MCF 10A (cell line): ENCODE results near the gene TMEM217. TPM values are rescaled to one million over a fixed set of nuclear protein-coding genes. Genes with fewer than 3 reads are reported as not detected.

Experiments used
- BruUV-seq: library from RNA; stranded (reverse); fragments of 400-500 nt; replicated peaks from 2 replicates; lab custom pipeline; 2021; lab: Mats Ljungman, UMichigan
- CTCF ChIA-PET: fragments of 300-600 bp; sonication (Branson Sonifier 250); formaldehyde crosslinking; extraction: SDS; loops from one replicate; lab custom pipeline; 2021; ENCODE audit warnings: antibody characterized with exemption, inconsistent platforms; lab: Yijun Ruan, JAX
- POLR2A ChIA-PET: fragments of 300-600, 350-650 bp; sonication (Branson Sonifier 250); formaldehyde crosslinking; extraction: SDS; loops from one replicate; lab custom pipeline; 2020; ENCODE audit warnings: antibody characterized with exemption, inconsistent platforms; lab: Yijun Ruan, JAX
- DNase-seq: peaks from one replicate; pipeline ENCODE4 v3.0.0-alpha.2; 2018; ENCODE audit not compliant: unreplicated experiment
- H3K27ac Mint-ChIP-seq: one replicate; pipeline ENCODE4 v1.8.0; 2022; ENCODE audit warnings: mild to moderate bottlenecking, low read depth, mixed read lengths; ENCODE audit not compliant: unreplicated experiment
- H3K27me3 Mint-ChIP-seq: one replicate; pipeline ENCODE4 v1.8.0; 2022; ENCODE audit warnings: mixed read lengths; ENCODE audit not compliant: insufficient read depth, unreplicated experiment
- H3K36me3 Mint-ChIP-seq: one replicate; pipeline ENCODE4 v1.8.0; 2022; ENCODE audit warnings: mild to moderate bottlenecking, moderate library complexity, mixed read lengths; ENCODE audit not compliant: insufficient read depth, unreplicated experiment
- H3K4me1 Mint-ChIP-seq: one replicate; pipeline ENCODE4 v1.8.0; 2022; ENCODE audit warnings: mixed read lengths; ENCODE audit not compliant: insufficient read depth, unreplicated experiment
- H3K4me3 Mint-ChIP-seq: one replicate; pipeline ENCODE4 v1.8.0; 2022; ENCODE audit warnings: mild to moderate bottlenecking, moderate library complexity, mixed read lengths; ENCODE audit not compliant: unreplicated experiment
- H3K9me3 Mint-ChIP-seq: one replicate; pipeline ENCODE4 v1.8.0; 2022; ENCODE audit warnings: mixed read lengths; ENCODE audit not compliant: unreplicated experiment
- intact Hi-C: fragments of 100-400 bp; cut with micrococcal nuclease; formaldehyde crosslinking; loops from 2 replicates; pipeline ENCODE4 v1.14.1; 2022
- total RNA-seq: library from RNA; stranded (reverse); gene quantifications from 2 replicates; pipeline ENCODE4 v1.2.3, GENCODE V29; 2022
- TF ChIP-seq, protein P1 (sequence below): fragments of 200-600 bp; IDR thresholded peaks from one replicate; pipeline ENCODE4 v1.8.0; 2022; ENCODE audit warnings: antibody characterized with exemption, mild to moderate bottlenecking; ENCODE audit not compliant: unreplicated experiment

The TMEM217 gene
- total RNA-seq, 1 experiment from 2014 or later, result 3.2 TPM

DNA sequence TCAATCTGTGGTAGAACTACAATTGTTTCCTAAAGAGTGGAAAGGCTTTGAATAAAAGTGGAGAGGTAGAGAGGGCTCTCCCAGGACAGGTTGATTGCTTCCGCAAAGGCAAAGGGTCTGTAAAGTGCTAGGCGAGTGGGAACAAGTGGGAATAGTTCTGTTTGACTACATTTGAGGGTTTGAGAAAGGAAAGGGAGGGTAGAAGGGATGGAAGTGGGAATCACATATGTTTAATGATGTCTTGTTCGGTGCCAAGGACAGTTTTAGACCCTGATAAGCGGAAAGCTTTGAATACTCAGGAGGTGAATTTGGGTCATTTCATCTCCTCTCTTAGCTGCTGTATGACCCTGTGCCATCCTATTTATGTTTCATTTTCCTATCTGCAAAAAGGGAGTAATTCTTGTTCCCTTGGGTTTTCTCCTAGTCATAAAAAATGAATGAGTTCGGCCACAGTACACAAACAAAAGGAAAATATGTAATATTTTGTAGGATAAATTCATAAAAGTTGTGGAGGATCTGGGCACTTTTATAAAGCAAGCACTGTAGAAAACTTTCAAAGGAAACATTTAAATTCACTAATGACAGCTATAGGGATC lies 89.7 kb downstream of the TMEM217 start:
- Mint-ChIP-seq H3K4me3 (no peak overlapping the region), H3K9me3 (no peaks in the 10 kb centered on the region), H3K27me3 (no peaks in the 10 kb centered on the region), H3K4me1 (peaks cover 10% of the 10 kb centered on the region), H3K36me3 (peaks cover 10% of the 10 kb centered on the region), H3K27ac (no peak overlapping the region)
- BruUV-seq, result no TSS peak
- TF ChIP-seq, protein P1, sequence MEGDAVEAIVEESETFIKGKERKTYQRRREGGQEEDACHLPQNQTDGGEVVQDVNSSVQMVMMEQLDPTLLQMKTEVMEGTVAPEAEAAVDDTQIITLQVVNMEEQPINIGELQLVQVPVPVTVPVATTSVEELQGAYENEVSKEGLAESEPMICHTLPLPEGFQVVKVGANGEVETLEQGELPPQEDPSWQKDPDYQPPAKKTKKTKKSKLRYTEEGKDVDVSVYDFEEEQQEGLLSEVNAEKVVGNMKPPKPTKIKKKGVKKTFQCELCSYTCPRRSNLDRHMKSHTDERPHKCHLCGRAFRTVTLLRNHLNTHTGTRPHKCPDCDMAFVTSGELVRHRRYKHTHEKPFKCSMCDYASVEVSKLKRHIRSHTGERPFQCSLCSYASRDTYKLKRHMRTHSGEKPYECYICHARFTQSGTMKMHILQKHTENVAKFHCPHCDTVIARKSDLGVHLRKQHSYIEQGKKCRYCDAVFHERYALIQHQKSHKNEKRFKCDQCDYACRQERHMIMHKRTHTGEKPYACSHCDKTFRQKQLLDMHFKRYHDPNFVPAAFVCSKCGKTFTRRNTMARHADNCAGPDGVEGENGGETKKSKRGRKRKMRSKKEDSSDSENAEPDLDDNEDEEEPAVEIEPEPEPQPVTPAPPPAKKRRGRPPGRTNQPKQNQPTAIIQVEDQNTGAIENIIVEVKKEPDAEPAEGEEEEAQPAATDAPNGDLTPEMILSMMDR, result no peak
- intact Hi-C loops, result no loop called here
- POLR2A ChIA-PET, result interaction anchor here (0.7 to 7.9 kb wide), 6 partner anchors 12 to 148 kb away, joined by 3 to 117 read pairs (median 4); no protein-coding TSS in a partner anchor
- no peak for DNase-seq
- CTCF ChIA-PET, result interaction anchor here (0.6 to 6.2 kb wide), 3 partner anchors 12 to 150 kb away, joined by 3 to 249 read pairs (median 3); no protein-coding TSS in a partner anchor

DNA sequence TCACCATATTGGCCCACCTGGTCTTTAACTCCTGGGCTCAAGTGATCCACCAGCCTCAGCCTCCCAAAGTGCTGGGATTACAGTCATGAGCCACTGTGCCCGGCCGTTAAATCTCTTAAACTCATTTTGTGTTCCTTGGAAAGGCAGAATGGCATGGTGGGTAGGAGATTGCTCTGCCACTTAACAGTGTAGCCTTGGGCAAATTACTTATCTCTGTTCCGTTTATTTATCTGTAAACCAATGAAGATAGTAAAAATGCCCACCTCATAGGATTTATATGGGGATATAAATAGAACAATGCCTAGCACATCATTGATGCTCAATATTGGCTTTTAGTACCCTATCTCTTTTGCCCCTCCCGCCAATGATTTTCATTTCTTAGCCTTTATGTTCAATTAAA lies 95.2 kb downstream of the TMEM217 start:
- DNase-seq, result no peak
- TF ChIP-seq, protein P1, result no peak
- POLR2A ChIA-PET, result no interaction called here
- intact Hi-C loops, result no loop called here
- Mint-ChIP-seq H3K27ac (no peak overlapping the region), H3K4me1 (no peaks in the 10 kb centered on the region), H3K4me3 (no peak overlapping the region), H3K9me3 (no peaks in the 10 kb centered on the region), H3K27me3 (no peaks in the 10 kb centered on the region), H3K36me3 (no peaks in the 10 kb centered on the region)
- CTCF ChIA-PET, result interaction anchor here (0.6 to 1.5 kb wide), 2 partner anchors 134 to 145 kb away, joined by 4 read pairs; no protein-coding TSS in a partner anchor
- BruUV-seq, result no TSS peak

Other genes with a start within 250 kb of the TMEM217 start
- 6.0 and 6.2 TPM in 2 replicates for gene PIM1, start 88.0 kb downstream of the TMEM217 start, total RNA-seq
- gene TBC1D22B, start 372 bp downstream of the TMEM217 start, total RNA-seq, result 12.9 and 14.6 TPM in 2 replicates
- 22.0 and 23.4 TPM in 2 replicates for gene RNF8, start 95.8 kb upstream of the TMEM217 start, total RNA-seq
- gene CMTR1, start 175.1 kb upstream of the TMEM217 start, total RNA-seq, result 24.5 and 30.5 TPM in 2 replicates
- gene CCDC167, start 241.7 kb upstream of the TMEM217 start, total RNA-seq, result 24.4 and 40.8 TPM in 2 replicates